Duodenal mucosa (tissue), 2 donors: Measurements from ENCODE around the gene SMAD9.
A peak's percentile ranks its signal among the peaks of the same experiment; 100 is the strongest.

Source experiments
- H3K27ac ChIP-seq: one replicate; pipeline ENCODE4 v1.7.0; 2013; ENCODE audit warnings: low read depth, low read length
- H3K27me3 ChIP-seq, 2 donors: one replicate each; pipeline ENCODE4 v1.7.0; 2013; ENCODE audit warnings: low read length in 2 of 2, control low read depth in 1 of 2; ENCODE audit not compliant: insufficient read depth in 2 of 2, control insufficient read depth in 1 of 2
- H3K36me3 ChIP-seq, 2 donors: one replicate each; pipeline ENCODE4 v1.7.0; 2013; ENCODE audit warnings: low read length in 2 of 2, control low read depth in 1 of 2; ENCODE audit not compliant: insufficient read depth in 2 of 2, control insufficient read depth in 1 of 2
- H3K4me1 ChIP-seq, 2 donors: one replicate each; pipeline ENCODE4 v1.7.0; 2013; ENCODE audit warnings: low read length in 2 of 2, control low read depth in 1 of 2; ENCODE audit not compliant: insufficient read depth in 2 of 2, control insufficient read depth in 1 of 2
- H3K4me3 ChIP-seq, 2 donors: one replicate each; pipeline ENCODE4 v1.7.0; 2013; ENCODE audit warnings: low read length in 2 of 2, low read depth in 1 of 2
- H3K9ac ChIP-seq, 2 donors: one replicate each; pipeline ENCODE4 v1.7.0; 2013; ENCODE audit warnings: low read length in 2 of 2, low read depth in 1 of 2
- H3K9me3 ChIP-seq, 2 donors: one replicate each; pipeline ENCODE4 v1.7.0; 2013; ENCODE audit warnings: low read length in 2 of 2, control low read depth in 1 of 2; ENCODE audit not compliant: control insufficient read depth in 1 of 2

Gene SMAD9

DNA sequence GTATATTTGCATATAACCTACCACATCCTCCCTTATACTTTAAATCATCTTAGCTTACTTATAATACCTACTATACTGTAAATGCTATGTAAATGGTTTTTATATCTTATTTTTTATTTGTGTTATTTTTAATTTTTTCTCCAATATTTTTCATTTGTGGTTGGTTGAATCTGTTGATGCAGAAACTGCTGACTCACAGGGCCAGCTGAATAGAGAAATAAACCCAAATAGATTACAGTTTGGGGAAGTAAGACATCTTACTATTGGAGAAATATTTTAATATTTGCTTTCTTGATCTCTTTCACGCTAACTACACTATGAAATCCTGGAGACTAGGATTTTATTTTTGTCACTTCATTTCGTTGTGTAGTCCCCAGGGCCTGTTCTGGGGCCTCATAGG is 7.1 kb downstream of the SMAD9 start:
- peaks cover 0 to 13% of the 10 kb centered on the region in 2 donors for H3K27me3 ChIP-seq
- no peaks in the 10 kb centered on the region for H3K9me3 ChIP-seq
- no peak overlapping the region for H3K27ac ChIP-seq
- no peak overlapping the region for H3K4me3 ChIP-seq
- H3K4me1 ChIP-seq, result no peaks in the 10 kb centered on the region
- no peaks in the 10 kb centered on the region for H3K36me3 ChIP-seq
- H3K9ac ChIP-seq, result no peak overlapping the region

DNA sequence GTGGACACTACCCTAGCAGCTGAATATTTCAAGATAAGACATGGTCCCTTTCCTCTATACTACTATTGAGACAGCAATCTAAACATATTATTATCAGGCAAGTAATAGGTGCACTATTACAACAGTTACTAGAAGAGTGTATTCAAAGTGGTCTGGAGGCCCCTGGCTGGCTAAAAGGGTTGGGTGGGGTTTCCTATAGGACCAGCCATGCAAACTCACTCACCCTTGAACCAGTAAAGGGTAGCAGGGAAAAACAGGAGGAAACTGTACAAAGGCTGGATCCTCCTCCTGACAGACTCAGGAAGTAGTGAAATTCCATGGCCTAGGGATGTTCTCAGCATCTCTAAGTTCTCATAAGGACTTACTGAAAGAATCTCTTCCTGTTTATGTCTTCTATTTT is 7.7 kb downstream of the SMAD9 start:
- H3K4me1 ChIP-seq, result no peaks in the 10 kb centered on the region
- no peaks in the 10 kb centered on the region for H3K36me3 ChIP-seq
- no peak overlapping the region for H3K27ac ChIP-seq
- no peak overlapping the region for H3K9ac ChIP-seq
- H3K9me3 ChIP-seq, result no peaks in the 10 kb centered on the region
- peaks cover 0 to 9% of the 10 kb centered on the region in 2 donors for H3K27me3 ChIP-seq
- no peak overlapping the region for H3K4me3 ChIP-seq

DNA sequence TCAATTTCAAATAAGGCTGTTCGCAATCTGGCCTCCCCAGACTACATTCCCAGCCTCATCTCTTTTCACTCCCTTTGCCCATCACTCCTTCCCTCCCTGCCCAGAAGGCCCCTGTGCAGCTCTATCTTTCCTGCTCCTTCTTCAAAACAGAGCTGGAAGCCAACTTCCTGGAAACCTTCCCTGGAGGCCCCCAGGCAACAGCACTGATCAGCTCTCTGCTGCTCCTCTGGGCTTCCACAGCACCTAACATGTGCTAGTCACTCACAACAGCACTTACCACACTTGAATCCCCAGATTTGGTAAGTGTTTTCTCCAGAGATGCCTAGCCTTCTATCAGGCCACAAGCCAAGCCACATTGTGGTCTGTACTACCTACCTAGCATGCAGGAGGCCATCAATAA is 9.5 kb downstream of the SMAD9 start:
- H3K9me3 ChIP-seq, result no peaks in the 10 kb centered on the region
- H3K4me3 ChIP-seq, result no peak overlapping the region
- no peak overlapping the region for H3K9ac ChIP-seq
- no peaks in the 10 kb centered on the region for H3K27me3 ChIP-seq
- H3K4me1 ChIP-seq, result no peaks in the 10 kb centered on the region
- H3K27ac ChIP-seq, result no peak overlapping the region
- H3K36me3 ChIP-seq, result no peaks in the 10 kb centered on the region

DNA sequence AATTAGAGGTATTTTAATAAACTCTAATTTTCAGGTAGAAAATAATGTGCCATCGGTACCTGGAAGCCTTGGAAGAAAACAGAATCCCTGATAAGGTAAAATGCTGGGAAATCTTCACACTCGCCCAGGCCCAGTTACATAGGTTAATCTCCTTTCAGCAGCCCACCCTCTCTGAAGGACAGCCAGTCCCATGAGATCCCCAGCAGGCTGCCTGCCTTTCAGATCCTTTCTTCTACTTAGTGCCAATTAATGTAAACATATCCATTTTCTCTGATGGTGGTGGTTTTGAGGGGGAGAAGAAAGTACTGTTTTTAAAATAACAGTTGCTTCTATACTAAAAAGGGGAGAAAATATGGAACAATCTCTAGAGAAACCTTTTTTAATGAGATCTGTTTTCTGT is 12.2 kb downstream of the SMAD9 start:
- Histone ChIP-seq H3K27me3 (peaks cover 0 to 3% of the 10 kb centered on the region in 2 donors), H3K4me3 (no peak overlapping the region), H3K4me1 (no peaks in the 10 kb centered on the region), H3K9me3 (no peaks in the 10 kb centered on the region), H3K9ac (no peak overlapping the region), H3K27ac (no peak overlapping the region), H3K36me3 (no peaks in the 10 kb centered on the region)

DNA sequence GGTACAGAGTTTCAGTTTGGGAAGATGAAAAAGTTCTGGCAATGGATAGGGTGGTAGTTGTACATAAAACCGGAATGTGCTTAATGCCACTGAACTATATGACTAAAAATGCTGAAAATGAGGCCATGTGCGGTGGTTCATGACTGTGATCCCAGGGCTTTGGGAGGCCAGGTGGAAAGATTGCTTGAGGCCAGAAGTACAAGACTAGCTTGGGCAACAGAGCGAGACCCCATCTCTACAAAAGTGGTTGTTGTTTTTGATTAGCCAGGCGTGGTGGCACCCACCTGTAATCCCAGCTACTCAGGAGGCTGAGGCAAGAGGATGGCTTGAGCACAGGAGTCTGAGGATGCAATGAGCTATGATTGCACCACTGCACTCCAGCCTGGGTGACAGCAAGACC is 12.8 kb downstream of the SMAD9 start:
- Histone ChIP-seq H3K27me3 (peaks cover 0 to 3% of the 10 kb centered on the region in 2 donors), H3K9ac (no peak overlapping the region), H3K9me3 (no peaks in the 10 kb centered on the region), H3K4me3 (no peak overlapping the region), H3K36me3 (no peaks in the 10 kb centered on the region), H3K27ac (no peak overlapping the region), H3K4me1 (no peaks in the 10 kb centered on the region)

DNA sequence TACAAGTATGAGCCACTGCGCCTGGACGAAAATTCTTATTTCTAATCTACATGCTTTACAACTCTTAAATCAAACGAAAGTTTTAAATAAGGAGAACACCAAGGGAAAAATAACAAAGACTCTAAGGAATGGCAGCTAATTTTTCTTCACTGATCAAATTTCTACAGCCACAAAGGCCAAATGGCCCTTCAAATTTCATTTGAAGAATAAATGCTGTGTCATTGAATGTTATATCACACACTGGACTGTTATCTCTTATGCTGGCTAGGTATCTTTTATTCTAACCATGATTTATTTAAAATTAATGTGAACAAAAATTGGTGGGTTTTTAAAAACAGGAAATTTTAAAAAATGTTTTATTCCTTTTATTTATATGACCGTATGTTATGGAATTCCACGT is 14.1 kb downstream of the SMAD9 start:
- H3K9ac ChIP-seq, result no peak overlapping the region
- no peak overlapping the region for H3K27ac ChIP-seq
- no peaks in the 10 kb centered on the region for H3K4me1 ChIP-seq
- no peaks in the 10 kb centered on the region for H3K9me3 ChIP-seq
- peaks cover 0 to 3% of the 10 kb centered on the region in 2 donors for H3K27me3 ChIP-seq
- no peak overlapping the region for H3K4me3 ChIP-seq
- H3K36me3 ChIP-seq, result no peaks in the 10 kb centered on the region

DNA sequence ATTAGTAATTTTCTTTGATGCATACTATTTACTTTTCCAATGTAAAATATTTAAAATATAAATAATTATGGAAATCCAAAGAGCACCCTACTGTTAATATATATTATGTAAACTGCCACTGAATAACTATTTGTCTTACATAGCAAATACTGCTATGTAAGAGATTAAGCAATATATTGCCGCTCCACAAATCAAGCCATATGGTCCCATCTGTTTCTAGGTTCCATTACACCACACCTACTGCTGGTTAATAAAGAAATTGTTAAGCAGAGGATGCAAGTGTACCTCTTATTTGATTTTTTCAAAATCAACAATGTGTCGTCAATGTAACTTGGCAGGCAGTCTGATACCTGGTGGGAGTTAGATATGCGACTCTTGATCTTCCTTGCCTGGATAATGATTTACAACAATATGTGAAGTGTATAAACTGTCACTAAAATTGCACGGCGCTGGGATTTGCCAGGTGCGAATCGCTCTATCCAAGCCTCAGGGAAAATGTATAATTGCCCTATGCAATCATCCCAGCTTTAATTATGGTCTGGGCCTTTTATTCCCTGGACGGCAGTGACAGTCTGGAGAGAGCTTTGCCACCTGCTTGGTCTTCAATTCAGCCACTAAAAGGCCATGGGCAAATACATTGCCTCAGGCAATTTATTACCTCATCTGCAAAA is 16.0 kb downstream of the SMAD9 start:
- Histone ChIP-seq H3K4me3 (no peak overlapping the region), H3K4me1 (no peaks in the 10 kb centered on the region), H3K27me3 (peaks cover 0 to 3% of the 10 kb centered on the region in 2 donors), H3K27ac (no peak overlapping the region), H3K9me3 (no peaks in the 10 kb centered on the region), H3K9ac (no peak overlapping the region), H3K36me3 (no peaks in the 10 kb centered on the region)

DNA sequence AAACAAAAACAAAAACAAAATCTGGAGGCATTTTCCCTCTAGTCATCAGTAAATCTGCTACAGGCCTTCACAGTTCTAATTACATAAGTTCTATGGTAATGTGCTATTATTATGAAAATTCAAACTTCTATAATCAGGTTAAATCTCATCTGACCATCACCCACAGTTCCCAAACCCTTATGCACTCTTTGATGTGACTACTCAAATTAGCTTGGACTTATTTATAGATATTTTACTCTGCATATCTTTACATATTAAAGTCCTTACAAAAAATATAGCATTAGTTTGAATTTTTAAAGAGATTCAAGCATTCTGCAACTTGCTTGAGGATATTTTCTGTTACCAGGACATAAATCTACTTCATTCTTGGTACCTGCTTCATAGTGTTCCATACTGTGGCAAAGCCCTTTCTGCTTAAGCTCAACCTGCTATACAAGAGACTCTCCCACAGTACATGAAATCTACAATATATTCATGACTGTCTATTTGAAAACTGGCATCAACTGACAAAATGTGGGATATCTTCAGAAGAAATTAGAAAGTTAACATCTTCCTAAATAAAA is 22.9 kb downstream of the SMAD9 start:
- no peak overlapping the region for H3K27ac ChIP-seq
- H3K4me1 ChIP-seq, result no peaks in the 10 kb centered on the region
- H3K4me3 ChIP-seq, result no peak overlapping the region
- no peaks in the 10 kb centered on the region for H3K9me3 ChIP-seq
- no peaks in the 10 kb centered on the region for H3K27me3 ChIP-seq
- H3K9ac ChIP-seq, result no peak overlapping the region
- H3K36me3 ChIP-seq, result no peaks in the 10 kb centered on the region

DNA sequence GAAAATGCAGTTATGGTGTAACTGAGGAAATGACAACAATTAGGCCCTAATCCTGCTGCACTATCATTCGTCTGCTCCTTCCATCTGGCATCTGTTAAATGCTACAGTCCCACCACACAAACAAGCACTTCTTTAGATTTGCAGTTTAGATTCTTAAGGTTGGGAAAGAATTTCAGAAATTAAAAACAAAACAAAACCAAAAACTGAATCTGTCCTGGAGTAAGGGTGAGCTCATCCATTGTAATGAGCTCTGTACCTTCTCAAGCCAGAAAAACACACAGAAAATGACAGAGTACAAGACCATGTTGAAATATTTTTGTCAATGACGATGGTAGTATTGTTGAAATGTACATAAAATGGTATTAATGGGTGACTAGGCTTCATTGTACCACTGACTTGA is 28.3 kb downstream of the SMAD9 start:
- H3K9me3 ChIP-seq, result no peaks in the 10 kb centered on the region
- H3K27ac ChIP-seq, result no peak overlapping the region
- H3K36me3 ChIP-seq, result no peaks in the 10 kb centered on the region
- H3K9ac ChIP-seq, result no peak overlapping the region
- no peak overlapping the region for H3K4me3 ChIP-seq
- H3K4me1 ChIP-seq, result no peaks in the 10 kb centered on the region
- no peaks in the 10 kb centered on the region for H3K27me3 ChIP-seq

DNA sequence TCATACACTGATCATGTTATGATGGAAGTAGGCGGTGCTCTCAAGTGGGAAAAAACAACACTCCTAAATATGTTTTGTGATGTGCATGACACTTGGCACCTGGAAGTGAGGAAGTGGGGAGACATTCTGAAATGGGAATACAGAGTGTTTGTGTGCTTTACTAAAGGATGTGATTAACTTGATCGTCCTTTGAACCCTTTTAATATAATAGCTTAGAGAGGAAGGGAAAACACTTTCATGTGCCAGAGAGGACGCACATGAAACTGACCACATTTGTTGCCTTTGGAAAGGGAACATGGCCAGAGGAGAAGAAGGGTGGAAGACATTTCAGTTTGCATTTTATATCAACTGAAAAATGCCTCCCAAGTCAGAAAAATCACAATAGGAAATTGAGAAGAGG is 31.4 kb downstream of the SMAD9 start:
- H3K27me3 ChIP-seq, result no peaks in the 10 kb centered on the region
- no peaks in the 10 kb centered on the region for H3K4me1 ChIP-seq
- no peaks in the 10 kb centered on the region for H3K36me3 ChIP-seq
- no peak overlapping the region for H3K9ac ChIP-seq
- H3K27ac ChIP-seq, result no peak overlapping the region
- H3K4me3 ChIP-seq, result peak overlapping the region in 1 of 2 donors; percentile 4
- no peaks in the 10 kb centered on the region for H3K9me3 ChIP-seq
